ENCODE results near the gene FBXL4. TPM values are rescaled to one million over a fixed set of nuclear protein-coding genes. Genes with fewer than 3 reads are reported as not detected.
"Not testable (repeated sequence)": the region's sequence is repeated elsewhere in the genome, so short reads cannot be mapped to it uniquely, and the experiment has no call there.

Gene FBXL4
- total and polyA plus RNA-seq, 2 experiments from 2014 or later: 10.8 to 31.0 TPM

DNA sequence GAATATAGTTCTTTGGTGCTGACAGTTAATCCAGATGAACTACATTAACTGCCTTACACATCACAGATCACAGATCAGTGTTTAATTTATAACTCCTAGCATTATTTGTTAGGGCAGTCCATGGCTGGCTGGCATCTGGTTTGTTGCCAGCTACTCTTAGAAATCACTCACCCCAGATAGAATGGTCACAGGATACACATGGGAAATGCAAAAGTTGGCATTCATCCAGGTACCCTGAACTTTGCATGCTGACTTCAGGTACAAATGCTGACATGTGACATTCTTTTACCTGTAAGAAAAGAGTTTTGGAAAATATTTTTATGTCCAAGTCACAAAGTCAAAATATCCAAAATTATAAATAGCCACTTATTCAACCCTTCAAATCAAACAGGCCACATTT lies 20.2 kb downstream of the FBXL4 start:
- no peaks in the 10 kb centered on the region for H4K20me1 ChIP-seq (ENCODE audit: insufficient read depth, poor library complexity, severe bottlenecking)

DNA sequence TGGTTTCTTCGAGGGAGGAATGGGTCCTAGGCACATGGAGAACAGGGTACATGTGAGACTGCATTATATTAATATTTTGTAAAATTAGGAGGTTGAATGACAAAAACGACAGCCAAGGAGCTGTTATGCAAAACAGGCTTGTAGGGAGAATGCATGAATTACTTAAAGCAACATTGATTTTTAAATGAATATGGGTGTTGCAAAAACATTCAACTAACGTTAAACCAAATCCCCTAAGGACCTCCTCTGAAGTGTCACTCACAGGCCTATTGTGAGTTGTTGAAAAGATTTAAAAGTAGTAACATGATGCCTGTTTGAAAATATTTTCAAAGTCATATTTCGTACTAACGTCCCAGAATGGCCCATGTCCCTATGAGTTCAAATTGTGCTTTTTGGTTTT lies 21.9 kb downstream of the FBXL4 start:
- Histone ChIP-seq H3K9me3 (ENCODE audit: low read depth) (no peaks in the 10 kb centered on the region), H3K4me1 (ENCODE audit: insufficient read depth) (no peaks in the 10 kb centered on the region), H3K79me2 (peaks cover 43% of the 10 kb centered on the region), H3K27me3 (no peaks in the 10 kb centered on the region), H3K36me3 (replicated peaks; ENCODE audit: insufficient read depth, low read depth) (no peaks in the 10 kb centered on the region), H3K27ac (no peak overlapping the region), H3K4me2 (no peak overlapping the region), H4K20me1 (ENCODE audit: insufficient read depth, poor library complexity, severe bottlenecking) (no peaks in the 10 kb centered on the region), H3K9me2 (replicated peaks; ENCODE audit: insufficient read depth) (no peaks in the 10 kb centered on the region), H3K4me3 (no peak overlapping the region), H2AFZ (no peak overlapping the region)
- TF ChIP-seq CTCF (IDR thresholded peaks at IDR 0.05; ENCODE audit: poor library complexity) (no peak), EZH2phosphoT487 (IDR thresholded peaks at IDR 0.05; ENCODE audit: low read depth, severe bottlenecking, unreplicated experiment) (no peak), EZH2 (IDR thresholded peaks at IDR 0.05; ENCODE audit: borderline replicate concordance) (no peak)
- no peak for DNase-seq (ENCODE audit: low spot score)
- 86% methylated on average over 5 of the region's 5 CpGs for WGBS (ENCODE audit: low lambda C conversion rate, missing lambda C conversion rate)

More for the DNA sequence above, 20.2 kb downstream of the FBXL4 start:
- Histone ChIP-seq H3K4me2 (no peak overlapping the region), H3K4me3 (no peak overlapping the region), H3K36me3 (replicated peaks; ENCODE audit: insufficient read depth, low read depth) (no peaks in the 10 kb centered on the region), H3K9me2 (replicated peaks; ENCODE audit: insufficient read depth) (no peaks in the 10 kb centered on the region), H3K27me3 (no peaks in the 10 kb centered on the region), H3K79me2 (peaks cover 59% of the 10 kb centered on the region), H2AFZ (no peak overlapping the region), H3K27ac (no peak overlapping the region), H3K9me3 (ENCODE audit: low read depth) (no peaks in the 10 kb centered on the region), H3K4me1 (ENCODE audit: insufficient read depth) (no peaks in the 10 kb centered on the region)
- DNase-seq (ENCODE audit: low spot score): peak; percentile 24
- no peak for TF ChIP-seq EZH2phosphoT487 (IDR thresholded peaks at IDR 0.05; ENCODE audit: low read depth, severe bottlenecking, unreplicated experiment)
- TF ChIP-seq EZH2 (IDR thresholded peaks at IDR 0.05; ENCODE audit: borderline replicate concordance): no peak
- no peak for TF ChIP-seq CTCF (IDR thresholded peaks at IDR 0.05; ENCODE audit: poor library complexity)

DNA sequence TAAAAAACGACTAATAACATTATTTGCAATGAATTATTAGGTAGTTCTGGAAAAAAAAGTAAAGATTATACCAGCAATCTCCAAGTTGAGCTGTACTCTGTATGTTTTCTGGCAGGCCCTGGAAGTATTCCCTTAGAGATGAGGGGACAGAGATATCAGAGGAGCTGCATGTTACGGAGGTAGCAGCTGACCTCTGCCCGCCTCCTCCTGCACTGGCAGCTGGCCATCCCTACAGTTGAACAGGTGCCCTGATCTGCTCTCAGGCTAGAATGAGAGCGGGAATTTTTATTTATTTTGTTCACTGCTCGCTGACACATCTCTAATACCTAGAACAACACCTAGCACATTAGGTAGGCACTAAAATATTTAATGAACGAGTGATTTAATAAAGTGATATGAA lies 23.1 kb downstream of the FBXL4 start:
- H3K27ac ChIP-seq: no peak overlapping the region
- H3K4me2 ChIP-seq: no peak overlapping the region
- no peaks in the 10 kb centered on the region for H3K9me2 ChIP-seq (replicated peaks; ENCODE audit: insufficient read depth)
- no peaks in the 10 kb centered on the region for H3K27me3 ChIP-seq
- no peaks in the 10 kb centered on the region for H3K36me3 ChIP-seq (replicated peaks; ENCODE audit: insufficient read depth, low read depth)
- TF ChIP-seq EZH2 (IDR thresholded peaks at IDR 0.05; ENCODE audit: borderline replicate concordance): no peak
- TF ChIP-seq CTCF (IDR thresholded peaks at IDR 0.05; ENCODE audit: poor library complexity): no peak
- TF ChIP-seq EZH2phosphoT487 (IDR thresholded peaks at IDR 0.05; ENCODE audit: low read depth, severe bottlenecking, unreplicated experiment): no peak
- no peak overlapping the region for H3K4me3 ChIP-seq
- H3K4me1 ChIP-seq (ENCODE audit: insufficient read depth): no peaks in the 10 kb centered on the region
- H4K20me1 ChIP-seq (ENCODE audit: insufficient read depth, poor library complexity, severe bottlenecking): no peaks in the 10 kb centered on the region
- no peak for DNase-seq (ENCODE audit: low spot score)
- H3K79me2 ChIP-seq: peaks cover 31% of the 10 kb centered on the region
- WGBS (ENCODE audit: low lambda C conversion rate, missing lambda C conversion rate): 91% methylated on average over 6 of the region's 6 CpGs
- no peak overlapping the region for H2AFZ ChIP-seq
- H3K9me3 ChIP-seq (ENCODE audit: low read depth): no peaks in the 10 kb centered on the region

DNA sequence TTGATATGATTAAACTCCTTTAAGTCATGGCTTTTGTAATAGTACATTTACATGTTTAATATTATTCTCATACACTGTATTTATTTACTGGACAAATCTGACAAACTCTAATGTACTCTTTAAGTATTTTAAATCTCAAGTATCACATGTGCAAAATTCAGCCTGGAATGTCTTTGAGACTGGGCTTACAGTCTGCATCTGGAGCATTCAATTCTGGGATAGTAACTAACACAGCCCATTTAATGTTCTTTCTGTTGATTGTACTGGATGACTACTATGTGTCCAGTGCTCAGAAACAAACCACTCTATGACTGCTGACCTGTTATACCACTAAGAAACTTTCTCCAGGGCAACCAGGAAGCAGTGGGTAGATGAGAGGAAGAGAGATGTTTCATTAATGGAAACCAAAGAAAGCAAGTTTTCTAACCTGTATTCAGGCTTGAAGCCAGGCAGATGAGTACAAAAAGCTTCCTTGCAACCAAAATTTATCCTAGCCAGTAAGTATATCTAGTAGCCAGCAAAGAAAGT lies 26.8 kb downstream of the FBXL4 start:
- H3K4me1 ChIP-seq (ENCODE audit: insufficient read depth): no peaks in the 10 kb centered on the region

DNA sequence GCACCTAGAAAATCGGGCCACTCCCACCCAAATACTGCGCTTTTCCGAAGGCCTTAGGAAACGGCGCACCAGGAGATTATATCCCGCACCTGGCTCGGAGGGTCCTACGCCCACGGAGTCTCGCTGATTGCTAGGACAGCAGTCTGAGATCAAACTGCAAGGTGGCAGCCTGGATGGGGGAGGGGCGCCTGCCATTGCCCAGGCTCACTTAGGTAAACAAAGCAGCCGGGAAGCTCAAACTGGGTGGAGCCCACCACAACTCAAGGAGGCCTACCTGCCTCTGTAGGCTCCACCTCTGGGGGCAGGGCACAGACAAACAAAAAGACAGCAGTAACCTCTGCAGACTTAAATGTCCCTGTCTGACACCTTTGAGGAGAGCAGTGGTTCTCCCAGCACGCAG lies 36.8 kb downstream of the FBXL4 start:
- not testable (repeated sequence) for H2AFZ ChIP-seq; H3K27me3 ChIP-seq; H3K36me3 ChIP-seq (replicated peaks; ENCODE audit: insufficient read depth, low read depth); H3K9me2 ChIP-seq (replicated peaks; ENCODE audit: insufficient read depth); H3K9me3 ChIP-seq (ENCODE audit: low read depth); H3K4me3 ChIP-seq; H4K20me1 ChIP-seq (ENCODE audit: insufficient read depth, poor library complexity, severe bottlenecking); H3K4me1 ChIP-seq (ENCODE audit: insufficient read depth); DNase-seq (ENCODE audit: low spot score); H3K79me2 ChIP-seq; H3K27ac ChIP-seq; H3K4me2 ChIP-seq
- 98% methylated on average over 13 of the region's 13 CpGs for WGBS (ENCODE audit: low lambda C conversion rate, missing lambda C conversion rate)

More for the DNA sequence above, 26.8 kb downstream of the FBXL4 start:
- Histone ChIP-seq H3K9me3 (ENCODE audit: low read depth) (no peaks in the 10 kb centered on the region), H3K9me2 (replicated peaks; ENCODE audit: insufficient read depth) (no peaks in the 10 kb centered on the region), H4K20me1 (ENCODE audit: insufficient read depth, poor library complexity, severe bottlenecking) (no peaks in the 10 kb centered on the region), H3K36me3 (replicated peaks; ENCODE audit: insufficient read depth, low read depth) (no peaks in the 10 kb centered on the region), H3K4me2 (no peak overlapping the region), H3K79me2 (peaks cover 6% of the 10 kb centered on the region), H2AFZ (no peak overlapping the region), H3K4me3 (no peak overlapping the region), H3K27me3 (no peaks in the 10 kb centered on the region), H3K27ac (no peak overlapping the region)
- no peak for TF ChIP-seq EZH2phosphoT487 (IDR thresholded peaks at IDR 0.05; ENCODE audit: low read depth, severe bottlenecking, unreplicated experiment)
- TF ChIP-seq EZH2 (IDR thresholded peaks at IDR 0.05; ENCODE audit: borderline replicate concordance): no peak
- TF ChIP-seq CTCF (IDR thresholded peaks at IDR 0.05; ENCODE audit: poor library complexity): no peak
- no peak for DNase-seq (ENCODE audit: low spot score)

Measured in hepatocyte (in vitro differentiated cells).